RWPE2 (cell line): ENCODE data around the gene SUPT3H.

Experiments used
- ATAC-seq: fragments of 200-7000 bp; cut with Tn5 transposase; 3 replicates; pipeline ENCODE4 v1.9.1; 2021; ENCODE audit warnings: low read depth
- DNase-seq: peaks from one replicate; pipeline ENCODE4 v3.0.0-alpha.2; 2020; ENCODE audit warnings: low spot score
- H3K27ac ChIP-seq: fragments of 450-650 bp; 2 replicates; pipeline ENCODE4 v1.5.1; 2017; ENCODE audit warnings: mild to moderate bottlenecking; ENCODE audit not compliant: poor library complexity, severe bottlenecking
- H3K27me3 ChIP-seq: fragments of 250-450 bp; sonication (Bioruptor Pico); 2 replicates; pipeline ENCODE4 v1.5.1; 2021; ENCODE audit warnings: mild to moderate bottlenecking, moderate library complexity; ENCODE audit not compliant: insufficient read depth, poor library complexity, severe bottlenecking
- H3K36me3 ChIP-seq: fragments of 250-450 bp; sonication (Bioruptor Pico); 2 replicates; pipeline ENCODE4 v1.5.1; 2020; ENCODE audit warnings: low read depth, mild to moderate bottlenecking, moderate library complexity
- H3K4me1 ChIP-seq: fragments of 250-450 bp; sonication (Bioruptor Pico); 2 replicates; pipeline ENCODE4 v1.5.1; 2021; ENCODE audit warnings: mild to moderate bottlenecking, moderate library complexity; ENCODE audit not compliant: insufficient read depth, poor library complexity, severe bottlenecking
- H3K4me3 ChIP-seq: fragments of 250-450 bp; sonication (Bioruptor Pico); 2 replicates; pipeline ENCODE4 v1.5.1; 2021; ENCODE audit warnings: mild to moderate bottlenecking, moderate library complexity; ENCODE audit not compliant: severe bottlenecking
- H3K9me3 ChIP-seq: fragments of 250-450 bp; sonication (Bioruptor Pico); 2 replicates; pipeline ENCODE4 v1.5.1; 2021; ENCODE audit warnings: mild to moderate bottlenecking, moderate library complexity; ENCODE audit not compliant: severe bottlenecking
- TF ChIP-seq, protein P1 (sequence below): fragments of 450-650 bp; IDR thresholded peaks from one replicate; pipeline ENCODE4 v1.5.1; 2017; ENCODE audit warnings: mild to moderate bottlenecking, moderate library complexity; ENCODE audit not compliant: poor library complexity, severe bottlenecking

SUPT3H gene

DNA sequence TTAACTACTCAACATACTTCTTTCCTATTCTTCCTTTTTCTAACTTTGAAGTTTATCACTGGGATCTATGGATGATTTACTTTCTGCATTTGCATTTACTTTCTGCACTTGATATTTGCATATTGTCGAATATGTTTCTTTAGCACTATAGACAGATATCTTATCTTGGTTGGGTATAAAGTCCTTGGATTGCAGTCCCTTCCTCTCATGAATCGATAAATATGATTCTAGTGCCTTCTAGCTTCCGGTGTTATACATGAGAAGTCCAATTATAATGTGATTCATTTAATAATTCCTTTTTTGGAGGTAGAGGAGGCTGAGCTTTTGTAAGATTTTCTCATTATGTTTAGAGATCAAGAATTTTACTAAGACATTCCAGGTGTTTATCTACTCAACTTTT, 370.8 kb downstream of the SUPT3H start:
- H3K36me3 ChIP-seq, result no peaks in the 10 kb centered on the region
- DNase-seq (no peak), ATAC-seq (no peak)
- no peaks in the 10 kb centered on the region for H3K4me1 ChIP-seq
- H3K9me3 ChIP-seq, result no peaks in the 10 kb centered on the region
- H3K27me3 ChIP-seq, result no peaks in the 10 kb centered on the region
- H3K27ac ChIP-seq, result no peak overlapping the region
- H3K4me3 ChIP-seq, result no peak overlapping the region
- TF ChIP-seq, protein P1, sequence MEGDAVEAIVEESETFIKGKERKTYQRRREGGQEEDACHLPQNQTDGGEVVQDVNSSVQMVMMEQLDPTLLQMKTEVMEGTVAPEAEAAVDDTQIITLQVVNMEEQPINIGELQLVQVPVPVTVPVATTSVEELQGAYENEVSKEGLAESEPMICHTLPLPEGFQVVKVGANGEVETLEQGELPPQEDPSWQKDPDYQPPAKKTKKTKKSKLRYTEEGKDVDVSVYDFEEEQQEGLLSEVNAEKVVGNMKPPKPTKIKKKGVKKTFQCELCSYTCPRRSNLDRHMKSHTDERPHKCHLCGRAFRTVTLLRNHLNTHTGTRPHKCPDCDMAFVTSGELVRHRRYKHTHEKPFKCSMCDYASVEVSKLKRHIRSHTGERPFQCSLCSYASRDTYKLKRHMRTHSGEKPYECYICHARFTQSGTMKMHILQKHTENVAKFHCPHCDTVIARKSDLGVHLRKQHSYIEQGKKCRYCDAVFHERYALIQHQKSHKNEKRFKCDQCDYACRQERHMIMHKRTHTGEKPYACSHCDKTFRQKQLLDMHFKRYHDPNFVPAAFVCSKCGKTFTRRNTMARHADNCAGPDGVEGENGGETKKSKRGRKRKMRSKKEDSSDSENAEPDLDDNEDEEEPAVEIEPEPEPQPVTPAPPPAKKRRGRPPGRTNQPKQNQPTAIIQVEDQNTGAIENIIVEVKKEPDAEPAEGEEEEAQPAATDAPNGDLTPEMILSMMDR, result no peak

DNA sequence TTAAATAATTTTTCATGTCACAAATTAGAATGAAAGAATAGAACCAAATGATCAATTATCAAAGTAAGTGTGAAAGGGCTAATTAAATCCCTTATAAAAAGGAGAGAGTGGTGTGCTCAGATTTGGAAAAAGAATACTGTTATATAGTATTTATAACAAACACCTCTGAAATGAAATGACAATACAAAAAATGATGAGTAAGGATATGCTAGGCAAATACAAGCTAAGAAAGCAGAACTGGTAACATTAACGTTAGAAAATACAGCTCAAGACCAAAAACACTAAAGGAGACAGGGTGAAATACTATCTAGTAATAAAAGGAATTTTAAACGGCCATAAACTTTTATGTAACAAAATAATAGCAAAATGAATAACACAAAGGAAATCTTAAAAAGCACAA, 373.8 kb downstream of the SUPT3H start:
- no peaks in the 10 kb centered on the region for H3K9me3 ChIP-seq
- H3K4me1 ChIP-seq, result no peaks in the 10 kb centered on the region
- DNase-seq, result no peak
- ATAC-seq, result no peak
- no peaks in the 10 kb centered on the region for H3K27me3 ChIP-seq
- H3K4me3 ChIP-seq, result no peak overlapping the region
- TF ChIP-seq, protein P1, result no peak
- H3K36me3 ChIP-seq, result no peaks in the 10 kb centered on the region
- no peak overlapping the region for H3K27ac ChIP-seq

DNA sequence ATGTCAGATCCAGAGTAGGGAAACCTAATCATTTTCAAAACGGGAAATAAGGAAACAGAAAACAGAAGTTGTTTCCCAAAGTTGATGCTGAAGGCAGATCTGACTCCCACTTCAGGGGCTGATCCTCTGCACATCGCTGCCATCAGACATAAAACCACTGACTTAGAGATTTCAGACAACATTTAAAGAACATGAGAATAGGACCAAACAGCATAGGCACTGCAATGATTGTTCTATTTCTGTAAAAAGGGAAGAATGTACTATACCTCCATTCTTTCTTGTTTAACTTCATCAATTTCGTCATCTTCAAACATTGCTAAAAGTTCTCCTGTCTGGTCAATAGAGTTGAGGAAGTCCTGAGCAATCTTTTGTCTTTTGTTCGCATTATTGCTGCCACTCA, 374.3 kb downstream of the SUPT3H start:
- Histone ChIP-seq H3K4me3 (no peak overlapping the region), H3K36me3 (no peaks in the 10 kb centered on the region), H3K27ac (no peak overlapping the region), H3K27me3 (no peaks in the 10 kb centered on the region), H3K9me3 (no peaks in the 10 kb centered on the region), H3K4me1 (no peaks in the 10 kb centered on the region)
- DNase-seq (no peak), ATAC-seq (no peak)
- TF ChIP-seq, protein P1, result no peak

DNA sequence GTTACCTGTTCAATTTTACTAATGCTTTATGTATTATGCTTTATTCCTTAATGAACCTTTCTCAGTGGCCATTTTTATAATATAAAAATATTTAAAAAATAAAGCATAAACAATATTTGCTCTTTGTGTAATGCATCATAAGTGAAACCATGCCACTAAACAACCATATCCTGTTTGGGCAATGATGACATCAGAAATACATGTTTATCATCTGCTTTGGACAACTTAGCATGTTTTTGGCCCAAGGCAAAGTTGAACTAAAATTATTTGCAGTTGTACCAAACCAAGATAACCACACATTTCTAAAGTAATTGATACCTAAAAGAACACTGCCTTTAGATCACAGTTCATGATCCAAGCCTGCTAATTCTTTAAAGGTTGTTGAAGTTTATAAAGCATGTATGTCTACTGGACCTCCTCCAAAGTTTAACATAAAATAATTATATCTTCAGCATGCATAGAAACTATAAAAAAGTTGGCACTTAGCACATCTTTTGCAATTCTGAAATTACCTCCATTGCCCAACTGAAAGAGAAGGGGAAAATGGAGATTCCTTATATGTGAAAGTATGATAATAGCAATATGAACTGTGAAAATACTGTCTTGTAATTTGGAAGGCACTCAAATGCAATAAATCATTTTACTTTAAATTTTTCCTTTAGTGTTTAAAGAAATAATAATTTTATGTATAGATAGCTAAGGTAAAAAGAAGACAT, 375.2 kb downstream of the SUPT3H start:
- H3K27ac ChIP-seq, result no peak overlapping the region
- H3K4me3 ChIP-seq, result no peak overlapping the region
- TF ChIP-seq, protein P1, result no peak
- H3K27me3 ChIP-seq, result no peaks in the 10 kb centered on the region
- no peaks in the 10 kb centered on the region for H3K9me3 ChIP-seq
- no peaks in the 10 kb centered on the region for H3K4me1 ChIP-seq
- ATAC-seq (no peak), DNase-seq (no peak)
- no peaks in the 10 kb centered on the region for H3K36me3 ChIP-seq

DNA sequence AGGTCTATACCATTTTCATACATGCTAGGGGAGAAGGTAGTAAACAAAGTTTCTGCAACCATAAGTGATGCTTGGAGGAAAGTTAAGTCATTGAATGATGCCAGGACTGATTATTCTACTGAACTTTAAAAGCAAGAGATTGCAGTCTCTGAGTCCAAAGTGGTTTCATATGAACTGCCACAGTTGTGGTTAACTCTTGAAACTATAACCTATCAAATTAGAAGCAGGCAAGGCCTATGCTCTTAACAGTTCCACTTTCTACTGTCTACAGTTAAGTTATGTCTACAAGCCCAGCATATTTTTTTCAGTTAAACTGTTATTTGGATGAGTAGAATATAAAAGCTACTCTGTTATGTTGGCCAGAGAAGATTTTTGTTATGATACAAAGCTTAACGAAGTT, 376.1 kb downstream of the SUPT3H start:
- H3K36me3 ChIP-seq, result no peaks in the 10 kb centered on the region
- ATAC-seq (no peak), DNase-seq (no peak)

More for the DNA sequence above, 376.1 kb downstream of the SUPT3H start:
- no peaks in the 10 kb centered on the region for H3K9me3 ChIP-seq
- TF ChIP-seq, protein P1, result no peak
- H3K27me3 ChIP-seq, result no peaks in the 10 kb centered on the region
- no peaks in the 10 kb centered on the region for H3K4me1 ChIP-seq
- H3K27ac ChIP-seq, result no peak overlapping the region
- H3K4me3 ChIP-seq, result no peak overlapping the region
